Gastroesophageal sphincter (tissue), 3 donors: ENCODE results near the gene CEBPA.

Experiments
- CTCF ChIP-seq, 4 experiments: fragments of 200-600 bp in 2 of 4; fragments of 450-650 bp in 2 of 4; sonication (generic) in 1 of 4; IDR thresholded peaks; one replicate each; pipeline ENCODE4 v1.5.1; 2017 to 2019; ENCODE audit warnings: antibody characterized with exemption in 4 of 4, mild to moderate bottlenecking in 2 of 4, moderate library complexity in 2 of 4
- EP300 ChIP-seq: sonication (generic); formaldehyde crosslinking; IDR thresholded peaks from one replicate; pipeline ENCODE4 v1.6.1; 2017; ENCODE audit warnings: antibody characterized with exemption, mild to moderate bottlenecking
- POLR2A ChIP-seq, 2 donors: fragments of 450-650 bp; IDR thresholded peaks; one replicate each; pipeline ENCODE4 v1.6.1; 2017; ENCODE audit warnings: antibody characterized with exemption in 2 of 2, mild to moderate bottlenecking in 2 of 2, moderate library complexity in 1 of 2

- TF ChIP-seq CTCF (IDR thresholded peaks at IDR 0.05) (no peak), POLR2A (IDR thresholded peaks at IDR 0.05) (no peak), EP300 (no peak)
These were observed 497 bp downstream of the CEBPA start for GRCh38 chr19:33301900-33302174.
